HUES48 (cell line): ENCODE results near the gene CHMP4B.
A peak's percentile ranks its signal among the peaks of the same experiment; 100 is the strongest.

ENCODE experiments used
- H3K27ac ChIP-seq: one replicate; pipeline ENCODE4 v1.7.0; 2013; ENCODE audit warnings: low read depth, low read length, inconsistent platforms
- H3K27me3 ChIP-seq: 2 replicates; pipeline ENCODE4 v1.6.1; 2013; ENCODE audit warnings: mild to moderate bottlenecking, low read length; ENCODE audit not compliant: control insufficient read depth, insufficient read depth
- H3K36me3 ChIP-seq: 2 replicates; pipeline ENCODE4 v1.6.1; 2013; ENCODE audit warnings: low read length; ENCODE audit not compliant: control insufficient read depth, insufficient read depth
- H3K4me1 ChIP-seq: 2 replicates; pipeline ENCODE4 v1.6.1; 2013; ENCODE audit warnings: mild to moderate bottlenecking, low read length; ENCODE audit not compliant: control insufficient read depth, insufficient read depth
- H3K4me3 ChIP-seq: 2 replicates; pipeline ENCODE4 v1.5.1; 2013; ENCODE audit warnings: mild to moderate bottlenecking, low read depth, low read length
- H3K9ac ChIP-seq: 2 replicates; pipeline ENCODE4 v1.6.1; 2013; ENCODE audit warnings: mild to moderate bottlenecking, low read depth, low read length, moderate library complexity
- H3K9me3 ChIP-seq: 2 replicates; pipeline ENCODE4 v1.6.1; 2013; ENCODE audit warnings: low read length; ENCODE audit not compliant: control insufficient read depth, insufficient read depth

CHMP4B gene

GRCh38 chr20:33810885-33811775 lies at the start of gene CHMP4B:
TSS of gene CHMP4B (plus strand) at chr20:33811348. CDS start at chr20:33811469, 121 bp downstream.
- H3K9ac ChIP-seq, result peak within 1 kb of the TSS; percentile 88
- no peaks in the 10 kb centered on the region for H3K9me3 ChIP-seq
- peaks cover 13% of the 10 kb centered on the region for H3K4me1 ChIP-seq
- H3K4me3 ChIP-seq, result peak within 1 kb of the TSS; percentile 96
- H3K27ac ChIP-seq, result peak within 1 kb of the TSS; percentile 81
- no peaks in the 10 kb centered on the region; the same call in 1 of the 2 replicates for H3K36me3 ChIP-seq
- H3K27me3 ChIP-seq, result no peaks in the 10 kb centered on the region

- H3K27me3 ChIP-seq, result no peaks in the 10 kb centered on the region
- H3K9ac ChIP-seq, result no peak overlapping the region
- no peak overlapping the region for H3K4me3 ChIP-seq
- H3K9me3 ChIP-seq, result no peaks in the 10 kb centered on the region
- no peaks in the 10 kb centered on the region for H3K36me3 ChIP-seq
- no peaks in the 10 kb centered on the region for H3K4me1 ChIP-seq
- no peak overlapping the region for H3K27ac ChIP-seq
Observed at GRCh38 chr20:33761698-33762250, 49.4 kb upstream of the CHMP4B start.

GRCh38 chr20:33765099-33765498 lies 46.0 kb upstream of the CHMP4B start:
- H3K27ac ChIP-seq, result no peak overlapping the region
- no peaks in the 10 kb centered on the region for H3K4me1 ChIP-seq
- no peaks in the 10 kb centered on the region for H3K27me3 ChIP-seq
- no peak overlapping the region for H3K9ac ChIP-seq
- H3K4me3 ChIP-seq, result no peak overlapping the region
- no peaks in the 10 kb centered on the region for H3K9me3 ChIP-seq
- 0 out of 2 replicates have a peak, but pooled peaks cover 8% of the 10 kb centered on the region for H3K36me3 ChIP-seq

GRCh38 chr20:33765592-33765991 lies 45.6 kb upstream of the CHMP4B start:
- Histone ChIP-seq H3K27ac (no peak overlapping the region), H3K9ac (no peak overlapping the region), H3K36me3 (peaks cover 8% of the 10 kb centered on the region; the same call in 1 of the 2 replicates), H3K9me3 (no peaks in the 10 kb centered on the region), H3K4me1 (no peaks in the 10 kb centered on the region), H3K4me3 (no peak overlapping the region), H3K27me3 (no peaks in the 10 kb centered on the region)

- Histone ChIP-seq H3K9me3 (no peaks in the 10 kb centered on the region), H3K9ac (no peak overlapping the region), H3K36me3 (peaks cover 8% of the 10 kb centered on the region; the same call in 1 of the 2 replicates), H3K27me3 (no peaks in the 10 kb centered on the region), H3K27ac (no peak overlapping the region), H3K4me1 (no peaks in the 10 kb centered on the region), H3K4me3 (no peak overlapping the region)
Observed at GRCh38 chr20:33766686-33767085, 44.5 kb upstream of the CHMP4B start.

GRCh38 chr20:33767777-33768138 lies 43.4 kb upstream of the CHMP4B start:
- no peak overlapping the region for H3K9ac ChIP-seq
- H3K27ac ChIP-seq, result no peak overlapping the region
- no peaks in the 10 kb centered on the region for H3K4me1 ChIP-seq
- no peaks in the 10 kb centered on the region for H3K27me3 ChIP-seq
- peaks cover 8% of the 10 kb centered on the region; the same call in 1 of the 2 replicates for H3K36me3 ChIP-seq
- H3K4me3 ChIP-seq, result no peak overlapping the region
- no peaks in the 10 kb centered on the region for H3K9me3 ChIP-seq

GRCh38 chr20:33769043-33769442 lies 42.1 kb upstream of the CHMP4B start:
- Histone ChIP-seq H3K4me1 (no peaks in the 10 kb centered on the region), H3K4me3 (no peak overlapping the region), H3K9ac (no peak overlapping the region), H3K36me3 (peaks cover 8% of the 10 kb centered on the region; the same call in 1 of the 2 replicates), H3K27me3 (no peaks in the 10 kb centered on the region), H3K9me3 (no peaks in the 10 kb centered on the region), H3K27ac (no peak overlapping the region)

- H3K9me3 ChIP-seq, result no peaks in the 10 kb centered on the region
- H3K36me3 ChIP-seq, result peaks cover 8% of the 10 kb centered on the region; the same call in 1 of the 2 replicates
- H3K9ac ChIP-seq, result no peak overlapping the region
- no peaks in the 10 kb centered on the region for H3K4me1 ChIP-seq
- no peaks in the 10 kb centered on the region for H3K27me3 ChIP-seq
- no peak overlapping the region for H3K4me3 ChIP-seq
- no peak overlapping the region for H3K27ac ChIP-seq
Observed at GRCh38 chr20:33770005-33770404, 41.1 kb upstream of the CHMP4B start.

- H3K36me3 ChIP-seq, result peaks cover 8% of the 10 kb centered on the region; the same call in 1 of the 2 replicates
- no peak overlapping the region for H3K27ac ChIP-seq
- H3K27me3 ChIP-seq, result no peaks in the 10 kb centered on the region
- H3K9ac ChIP-seq, result no peak overlapping the region
- no peaks in the 10 kb centered on the region for H3K9me3 ChIP-seq
- no peaks in the 10 kb centered on the region for H3K4me1 ChIP-seq
- H3K4me3 ChIP-seq, result no peak overlapping the region
Observed at GRCh38 chr20:33771938-33772337, 39.2 kb upstream of the CHMP4B start.

GRCh38 chr20:33772439-33772838 lies 38.7 kb upstream of the CHMP4B start:
- Histone ChIP-seq H3K36me3 (peaks cover 5% of the 10 kb centered on the region; the same call in 1 of the 2 replicates), H3K4me3 (no peak overlapping the region), H3K27ac (no peak overlapping the region), H3K27me3 (no peaks in the 10 kb centered on the region), H3K9ac (no peak overlapping the region), H3K9me3 (no peaks in the 10 kb centered on the region), H3K4me1 (no peaks in the 10 kb centered on the region)
